ENCODE data around the gene CLDN6. TPM values are rescaled to one million over a fixed set of nuclear protein-coding genes. Genes with fewer than 3 reads are reported as not detected.

Gene CLDN6
- total RNA-seq, 6 experiments from 2014 or later: 2.9 TPM; not detected in 5

DNA sequence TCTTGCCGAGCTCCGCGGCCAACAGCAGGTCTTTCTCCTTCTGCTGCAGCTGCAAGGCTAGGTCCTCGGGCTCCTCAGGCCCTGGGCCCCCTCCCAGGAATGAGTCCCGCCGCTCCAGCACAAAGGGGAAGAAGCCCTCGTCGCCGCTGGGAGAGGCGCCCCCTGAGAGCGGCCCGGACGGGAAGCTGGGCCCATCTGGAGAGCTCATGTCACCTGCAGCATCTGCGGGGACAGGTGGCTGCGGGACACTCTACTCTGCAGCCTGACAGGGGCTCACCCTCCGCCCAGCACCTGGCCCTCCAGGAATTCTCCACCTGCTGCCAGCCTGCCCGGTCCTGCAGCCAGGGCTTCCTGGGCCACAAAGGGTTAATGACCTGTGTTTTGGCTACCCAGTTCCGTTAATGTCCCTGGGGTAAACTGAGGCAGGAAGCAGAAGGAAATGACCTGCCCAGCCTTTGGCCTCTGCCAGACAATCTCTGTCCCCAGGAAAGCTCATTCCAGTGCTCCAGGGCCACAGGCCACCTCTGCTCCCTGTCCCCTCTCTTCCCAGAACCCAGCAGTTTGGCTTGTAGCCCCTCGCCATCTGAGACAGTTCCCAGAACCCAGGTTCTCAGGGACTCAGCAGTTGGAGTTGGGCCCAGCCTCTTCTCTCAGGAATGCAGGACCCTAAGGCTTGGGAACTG, 17.4 kb upstream of the CLDN6 start:
- TF ChIP-seq, protein P1, sequence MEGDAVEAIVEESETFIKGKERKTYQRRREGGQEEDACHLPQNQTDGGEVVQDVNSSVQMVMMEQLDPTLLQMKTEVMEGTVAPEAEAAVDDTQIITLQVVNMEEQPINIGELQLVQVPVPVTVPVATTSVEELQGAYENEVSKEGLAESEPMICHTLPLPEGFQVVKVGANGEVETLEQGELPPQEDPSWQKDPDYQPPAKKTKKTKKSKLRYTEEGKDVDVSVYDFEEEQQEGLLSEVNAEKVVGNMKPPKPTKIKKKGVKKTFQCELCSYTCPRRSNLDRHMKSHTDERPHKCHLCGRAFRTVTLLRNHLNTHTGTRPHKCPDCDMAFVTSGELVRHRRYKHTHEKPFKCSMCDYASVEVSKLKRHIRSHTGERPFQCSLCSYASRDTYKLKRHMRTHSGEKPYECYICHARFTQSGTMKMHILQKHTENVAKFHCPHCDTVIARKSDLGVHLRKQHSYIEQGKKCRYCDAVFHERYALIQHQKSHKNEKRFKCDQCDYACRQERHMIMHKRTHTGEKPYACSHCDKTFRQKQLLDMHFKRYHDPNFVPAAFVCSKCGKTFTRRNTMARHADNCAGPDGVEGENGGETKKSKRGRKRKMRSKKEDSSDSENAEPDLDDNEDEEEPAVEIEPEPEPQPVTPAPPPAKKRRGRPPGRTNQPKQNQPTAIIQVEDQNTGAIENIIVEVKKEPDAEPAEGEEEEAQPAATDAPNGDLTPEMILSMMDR (IDR thresholded peaks at IDR 0.05): no peak
- no peak for TF ChIP-seq POLR2A (IDR thresholded peaks at IDR 0.05)
- Histone ChIP-seq H3K27ac (no peak overlapping the region), H3K9me3 (no peaks in the 10 kb centered on the region), H3K4me1 (peaks cover 0 to 3% (median 0%) of the 10 kb centered on the region in 4 donors), H3K27me3 (peaks cover 0 to 15% of the 10 kb centered on the region in 2 donors), H3K36me3 (no peaks in the 10 kb centered on the region), H3K4me3 (no peak overlapping the region)
- ATAC-seq (no peak), DNase-seq (no peak)
- WGBS (ENCODE audit: insufficient coverage, low coverage, low lambda C conversion rate, missing lambda C conversion rate): 27% methylated on average over 2 of the region's 19 CpGs
- intact Hi-C loops (cut with DNase I): no loop called here

DNA sequence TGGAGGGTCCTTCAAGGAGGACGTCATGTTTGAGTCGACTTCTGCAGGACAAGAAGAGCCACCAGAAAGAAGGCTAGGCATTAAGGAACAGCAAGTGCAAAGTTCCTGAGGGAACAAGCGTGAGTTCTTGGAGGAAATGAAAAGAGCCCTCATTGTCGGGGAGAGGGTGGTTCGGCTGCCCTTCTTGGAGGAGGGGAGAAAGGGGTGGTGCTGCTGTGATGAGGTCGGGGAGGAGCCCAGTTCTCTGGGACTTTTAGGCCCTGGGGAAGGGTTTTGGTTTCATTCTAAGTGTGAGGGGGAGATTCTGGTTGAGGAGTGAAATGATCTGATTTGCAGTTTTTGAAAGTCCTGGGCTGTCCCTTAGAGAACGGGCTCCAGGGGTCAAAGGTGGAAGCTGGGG, 14.6 kb upstream of the CLDN6 start:
- intact Hi-C loops (cut with DNase I): no loop called here
- ATAC-seq (no peak), DNase-seq (no peak)
- WGBS (ENCODE audit: insufficient coverage, low coverage, low lambda C conversion rate, missing lambda C conversion rate): 21% methylated on average over 7 of the region's 7 CpGs
- H3K27me3 ChIP-seq: peaks cover 0 to 14% of the 10 kb centered on the region in 2 donors
- no peaks in the 10 kb centered on the region for H3K36me3 ChIP-seq
- H3K27ac ChIP-seq: no peak overlapping the region
- TF ChIP-seq, protein P1 (IDR thresholded peaks at IDR 0.05): no peak
- no peak for TF ChIP-seq POLR2A (IDR thresholded peaks at IDR 0.05)
- peaks cover 0 to 11% (median 0%) of the 10 kb centered on the region in 4 donors for H3K4me1 ChIP-seq
- no peak overlapping the region for H3K4me3 ChIP-seq
- H3K9me3 ChIP-seq: no peaks in the 10 kb centered on the region

DNA sequence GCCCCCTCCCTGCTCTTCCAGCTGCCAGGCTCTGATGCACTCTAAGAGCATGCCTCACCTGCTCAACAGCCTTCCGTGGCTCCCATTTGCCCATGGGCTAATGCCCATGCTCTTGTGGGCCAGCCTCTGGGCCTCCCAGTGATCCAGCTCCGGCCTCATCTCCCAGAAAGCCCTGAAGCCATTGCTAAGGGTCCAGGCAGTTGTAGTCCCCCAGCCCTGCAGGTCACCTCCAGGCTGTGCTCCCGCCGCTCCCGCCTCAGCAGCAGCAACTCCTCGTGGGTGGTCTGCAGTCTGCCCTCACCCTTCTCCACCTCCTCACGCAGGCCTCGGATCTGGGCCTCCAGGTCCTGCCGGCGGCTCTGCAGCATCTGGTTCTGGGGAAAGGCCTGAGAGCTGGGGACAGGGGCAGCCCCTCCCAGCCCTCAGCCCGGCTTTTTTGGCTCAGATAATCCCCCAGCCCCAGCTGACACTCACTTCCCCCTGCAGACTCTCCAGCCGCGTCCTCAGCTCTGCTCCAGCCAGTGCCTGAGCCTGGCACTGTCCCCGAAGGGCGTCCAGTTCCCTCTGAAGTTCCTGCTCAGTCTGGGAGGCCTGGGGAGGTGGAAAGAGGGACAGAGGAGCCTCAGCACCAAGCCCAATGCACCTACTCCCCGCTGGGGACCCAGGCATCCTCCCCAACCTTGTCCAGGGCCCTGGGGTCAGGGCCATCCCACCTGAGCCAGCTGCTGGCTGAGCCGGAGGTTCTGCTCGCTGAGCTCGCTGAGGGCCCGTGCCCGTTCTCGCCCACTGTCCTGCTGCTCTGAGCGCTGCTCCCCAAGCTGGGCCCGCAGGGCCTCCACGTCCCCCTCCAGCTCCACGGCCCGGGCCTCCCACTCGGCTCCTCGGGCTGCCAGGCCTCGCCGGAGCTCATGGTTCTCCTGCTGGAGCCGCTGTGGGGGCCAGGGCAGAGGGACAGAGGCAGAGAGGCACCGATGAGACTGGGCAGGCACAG, 12.5 kb upstream of the CLDN6 start:
- no peak overlapping the region for H3K4me3 ChIP-seq
- no peak for ATAC-seq
- H3K27me3 ChIP-seq: peaks cover 0 to 4% of the 10 kb centered on the region in 2 donors
- no peaks in the 10 kb centered on the region for H3K9me3 ChIP-seq
- H3K36me3 ChIP-seq: peaks cover 0 to 6% (median 0%) of the 10 kb centered on the region in 4 donors
- TF ChIP-seq, protein P1 (IDR thresholded peaks at IDR 0.05): no peak
- no peak for TF ChIP-seq POLR2A (IDR thresholded peaks at IDR 0.05)
- H3K27ac ChIP-seq: no peak overlapping the region
- 58% methylated on average over 7 of the region's 33 CpGs for WGBS (ENCODE audit: insufficient coverage, low coverage, low lambda C conversion rate, missing lambda C conversion rate)
- H3K4me1 ChIP-seq: peaks cover 0 to 8% (median 0%) of the 10 kb centered on the region in 4 donors
- intact Hi-C loops (cut with DNase I): no loop called here
- DNase-seq: no peak

DNA sequence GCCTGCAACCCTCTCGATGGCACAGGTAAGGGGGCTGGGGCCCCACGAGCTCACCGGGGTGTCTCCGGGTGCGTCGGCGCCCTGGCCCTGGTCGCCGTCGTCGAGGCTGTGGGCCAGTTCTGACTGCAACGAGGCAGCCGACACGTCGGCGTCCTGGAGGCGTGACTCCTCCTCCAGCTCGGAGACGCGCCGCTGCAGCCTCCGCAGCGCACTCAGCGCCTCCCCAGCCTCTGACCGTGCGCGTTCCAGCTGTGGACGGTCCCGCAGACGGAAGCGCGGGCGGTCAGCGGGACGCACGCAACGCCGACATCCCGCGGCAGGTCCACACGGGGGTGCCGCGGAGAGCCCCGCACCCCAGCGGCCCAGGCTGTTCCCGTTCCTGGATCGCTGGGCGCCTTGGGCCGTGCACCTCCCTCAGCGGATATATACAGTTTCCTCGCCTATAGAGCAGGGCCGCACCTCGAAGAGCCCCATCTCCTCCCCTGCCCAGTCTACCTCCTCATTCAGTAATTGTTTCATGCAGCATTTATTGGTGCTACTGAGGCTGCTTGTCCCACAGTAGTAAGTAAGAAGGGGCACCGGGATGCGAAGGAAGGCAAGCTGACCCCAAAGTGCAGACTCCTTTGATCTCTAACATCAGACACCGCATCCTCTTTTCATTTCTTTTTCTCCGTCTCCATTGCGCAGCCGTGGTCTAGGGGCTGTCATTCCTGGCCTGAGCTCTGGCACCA, 11.7 kb upstream of the CLDN6 start:
- WGBS (ENCODE audit: insufficient coverage, low coverage, low lambda C conversion rate, missing lambda C conversion rate): 50% methylated on average over 2 of the region's 59 CpGs
- H3K4me1 ChIP-seq: peaks cover 0 to 9% (median under 1%) of the 10 kb centered on the region in 4 donors
- intact Hi-C loops (cut with DNase I): loop anchor here in 1 of 2 donors (2.0 kb wide), 1 partner anchor 27 kb away; no protein-coding TSS in a partner anchor
- ATAC-seq: peak in 1 of 4 donors; percentile 15
- DNase-seq: peak in 1 of 3 donors; percentile 63
- peaks cover 0 to under 1% of the 10 kb centered on the region in 2 donors for H3K27me3 ChIP-seq
- H3K4me3 ChIP-seq: no peak overlapping the region
- no peak for TF ChIP-seq POLR2A (IDR thresholded peaks at IDR 0.05)
- TF ChIP-seq, protein P1 (IDR thresholded peaks at IDR 0.05): no peak
- H3K9me3 ChIP-seq: no peaks in the 10 kb centered on the region
- H3K27ac ChIP-seq: no peak overlapping the region
- peaks cover 0 to 6% (median 0%) of the 10 kb centered on the region in 4 donors for H3K36me3 ChIP-seq

Measured in right lobe of liver (tissue), 6 donors.